ENCODE results near the gene TNFSF15.

The TNFSF15 gene

GRCh38 chr9:114834386-114834785, 28.5 kb upstream of the TNFSF15 start:
- no peak for TF ChIP-seq ZNF274 (IDR thresholded peaks at IDR 0.05; ENCODE audit: low read depth, low read length)
- H3K4me3 ChIP-seq (ENCODE audit: low read length) = no peak overlapping the region

- H3K4me3 ChIP-seq (ENCODE audit: low read length) = no peak overlapping the region
- no peak for TF ChIP-seq ZNF274 (IDR thresholded peaks at IDR 0.05; ENCODE audit: low read depth, low read length)
These were observed 24.7 kb upstream of the TNFSF15 start for GRCh38 chr9:114830546-114830945.

- no peak overlapping the region for H3K4me3 ChIP-seq (ENCODE audit: low read length)
- no peak for TF ChIP-seq ZNF274 (IDR thresholded peaks at IDR 0.05; ENCODE audit: low read depth, low read length)
These were observed 24.0 kb upstream of the TNFSF15 start for GRCh38 chr9:114829574-114830440.

- TF ChIP-seq ZNF274 (IDR thresholded peaks at IDR 0.05; ENCODE audit: low read depth, low read length) = no peak
- H3K4me3 ChIP-seq (ENCODE audit: low read length) = no peak overlapping the region
These were observed 22.4 kb upstream of the TNFSF15 start for GRCh38 chr9:114828303-114828650.

GRCh38 chr9:114827641-114828302, 21.9 kb upstream of the TNFSF15 start:
- TF ChIP-seq ZNF274 (IDR thresholded peaks at IDR 0.05; ENCODE audit: low read depth, low read length) = no peak
- H3K4me3 ChIP-seq (ENCODE audit: low read length) = no peak overlapping the region

GRCh38 chr9:114826431-114826830, 20.6 kb upstream of the TNFSF15 start:
- TF ChIP-seq ZNF274 (IDR thresholded peaks at IDR 0.05; ENCODE audit: low read depth, low read length) = no peak
- H3K4me3 ChIP-seq (ENCODE audit: low read length) = no peak overlapping the region

- TF ChIP-seq ZNF274 (IDR thresholded peaks at IDR 0.05; ENCODE audit: low read depth, low read length) = no peak
- no peak overlapping the region for H3K4me3 ChIP-seq (ENCODE audit: low read length)
These were observed 19.4 kb upstream of the TNFSF15 start for GRCh38 chr9:114825126-114825795.

- no peak overlapping the region for H3K4me3 ChIP-seq (ENCODE audit: low read length)
- TF ChIP-seq ZNF274 (IDR thresholded peaks at IDR 0.05; ENCODE audit: low read depth, low read length) = no peak
These were observed 18.3 kb upstream of the TNFSF15 start for GRCh38 chr9:114824110-114824509.

- no peak for TF ChIP-seq ZNF274 (IDR thresholded peaks at IDR 0.05; ENCODE audit: low read depth, low read length)
- H3K4me3 ChIP-seq (ENCODE audit: low read length) = no peak overlapping the region
These were observed 17.6 kb upstream of the TNFSF15 start for GRCh38 chr9:114823441-114823840.

- TF ChIP-seq ZNF274 (IDR thresholded peaks at IDR 0.05; ENCODE audit: low read depth, low read length) = no peak
- no peak overlapping the region for H3K4me3 ChIP-seq (ENCODE audit: low read length)
These were observed 16.9 kb upstream of the TNFSF15 start for GRCh38 chr9:114822708-114823107.

GRCh38 chr9:114820776-114821501, 15.1 kb upstream of the TNFSF15 start:
- no peak for TF ChIP-seq ZNF274 (IDR thresholded peaks at IDR 0.05; ENCODE audit: low read depth, low read length)
- H3K4me3 ChIP-seq (ENCODE audit: low read length) = no peak overlapping the region

GRCh38 chr9:114818178-114818577, 12.3 kb upstream of the TNFSF15 start:
- no peak for TF ChIP-seq ZNF274 (IDR thresholded peaks at IDR 0.05; ENCODE audit: low read depth, low read length)
- peak overlapping the region; percentile 4; the same call in 1 of the 2 replicates for H3K4me3 ChIP-seq (ENCODE audit: low read length)

GRCh38 chr9:114813717-114814418, 8.0 kb upstream of the TNFSF15 start:
- TF ChIP-seq ZNF274 (IDR thresholded peaks at IDR 0.05; ENCODE audit: low read depth, low read length) = no peak
- no peak overlapping the region for H3K4me3 ChIP-seq (ENCODE audit: low read length)
